Stimulated activated CD8-positive, alpha-beta memory T cell treated with anti-CD3 and anti-CD28 coated beads, Interleukin-15, amount 100 ng/mL, for 1 hour (primary cell): ENCODE measurements around the gene NHSL2.

Experiments
- DNase-seq: peaks from one replicate; pipeline ENCODE4 v3.0.0-alpha.2; 2020; ENCODE audit warnings: low read depth

Gene NHSL2

GRCh38 chrX:71990518-71990917 is 79.9 kb downstream of the NHSL2 start:
- DNase-seq: no peak

- DNase-seq: no peak
Measured at GRCh38 chrX:71991164-71991563, 80.5 kb downstream of the NHSL2 start.

GRCh38 chrX:71992711-71993110 is 82.1 kb downstream of the NHSL2 start:
- no peak for DNase-seq

GRCh38 chrX:71993371-71993770 is 82.7 kb downstream of the NHSL2 start:
- no peak for DNase-seq

GRCh38 chrX:71994601-71995000 is 84.0 kb downstream of the NHSL2 start:
- no peak for DNase-seq

- no peak for DNase-seq
Measured at GRCh38 chrX:71995122-71995521, 84.5 kb downstream of the NHSL2 start.

- DNase-seq: no peak
Measured at GRCh38 chrX:71996136-71996535, 85.5 kb downstream of the NHSL2 start.

- DNase-seq: no peak
Measured at GRCh38 chrX:71996826-71997225, 86.2 kb downstream of the NHSL2 start.

- DNase-seq: no peak
Measured at GRCh38 chrX:71997320-71997719, 86.7 kb downstream of the NHSL2 start.

- no peak for DNase-seq
Measured at GRCh38 chrX:71998836-71999509, 88.3 kb downstream of the NHSL2 start.

- DNase-seq: no peak
Measured at GRCh38 chrX:71999535-71999934, 88.9 kb downstream of the NHSL2 start.

- no peak for DNase-seq
Measured at GRCh38 chrX:72001471-72001870, 90.8 kb downstream of the NHSL2 start.

GRCh38 chrX:72001906-72002305 is 91.3 kb downstream of the NHSL2 start:
- no peak for DNase-seq

- DNase-seq: no peak
Measured at GRCh38 chrX:72002875-72003274, 92.2 kb downstream of the NHSL2 start.

GRCh38 chrX:72003811-72004750 is 93.4 kb downstream of the NHSL2 start:
- DNase-seq: no peak

- no peak for DNase-seq
Measured at GRCh38 chrX:72005046-72005445, 94.4 kb downstream of the NHSL2 start.

- no peak for DNase-seq
Measured at GRCh38 chrX:72006461-72006860, 95.8 kb downstream of the NHSL2 start.

- no peak for DNase-seq
Measured at GRCh38 chrX:72009731-72010130, 99.1 kb downstream of the NHSL2 start.

GRCh38 chrX:72011734-72012133 is 101.1 kb downstream of the NHSL2 start:
- DNase-seq: no peak

- DNase-seq: no peak
Measured at GRCh38 chrX:72015383-72015782, 104.7 kb downstream of the NHSL2 start.

GRCh38 chrX:72016881-72017783 is 106.5 kb downstream of the NHSL2 start:
- no peak for DNase-seq
